ENCODE data around the gene TMEM107.
A peak's percentile ranks its signal among the peaks of the same experiment; 100 is the strongest.

Gene TMEM107

DNA sequence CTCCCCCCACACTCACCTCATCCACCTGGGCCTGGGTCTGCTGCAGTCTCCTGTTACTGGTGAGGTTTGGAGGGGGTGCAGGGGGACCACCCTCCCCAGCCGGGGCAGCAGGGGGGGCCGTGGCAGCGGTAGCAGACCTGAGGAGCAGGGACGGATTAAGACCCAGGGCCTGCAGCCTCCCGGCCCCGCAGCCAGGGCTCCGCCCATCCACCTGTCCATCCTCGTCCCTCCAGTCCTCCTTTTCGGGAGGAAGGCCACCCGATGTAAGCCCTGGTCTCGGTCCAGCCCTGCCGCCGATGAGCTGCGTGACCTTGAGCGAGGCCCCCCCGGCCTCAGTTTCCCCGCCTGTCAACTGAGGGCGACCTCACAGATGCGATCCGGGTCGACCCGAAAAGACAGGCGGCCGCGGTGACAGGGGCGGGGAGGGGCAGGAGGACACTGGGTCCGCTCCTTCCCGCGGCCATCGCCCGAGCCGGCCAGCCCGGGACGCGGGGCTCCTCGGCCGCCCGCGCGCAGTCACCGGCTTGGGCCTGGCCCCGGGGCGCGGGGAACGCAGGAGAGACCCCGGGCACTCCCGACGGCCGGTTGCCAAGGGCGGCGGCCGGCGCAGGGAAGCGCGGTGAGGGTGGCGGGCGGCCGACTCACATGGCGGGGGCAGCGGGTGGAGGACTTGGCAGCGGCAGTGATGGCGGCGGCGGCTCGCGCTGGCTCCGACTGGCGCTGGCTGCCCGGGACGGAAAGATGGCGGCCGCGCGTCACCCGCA lies 13.8 kb downstream of the TMEM107 start, which contains the start of gene VAMP2 (continued):
- TF ChIP-seq ZNF404 (tag by site-specific recombination; IDR thresholded peaks at IDR 0.05): no peak
- peak; percentile 40 for TF ChIP-seq ZNF596 (tag by site-specific recombination; IDR thresholded peaks at IDR 0.05)
- TF ChIP-seq ZNF677 (tag by site-specific recombination; IDR thresholded peaks at IDR 0.05): no peak
- TF ChIP-seq, protein P1, sequence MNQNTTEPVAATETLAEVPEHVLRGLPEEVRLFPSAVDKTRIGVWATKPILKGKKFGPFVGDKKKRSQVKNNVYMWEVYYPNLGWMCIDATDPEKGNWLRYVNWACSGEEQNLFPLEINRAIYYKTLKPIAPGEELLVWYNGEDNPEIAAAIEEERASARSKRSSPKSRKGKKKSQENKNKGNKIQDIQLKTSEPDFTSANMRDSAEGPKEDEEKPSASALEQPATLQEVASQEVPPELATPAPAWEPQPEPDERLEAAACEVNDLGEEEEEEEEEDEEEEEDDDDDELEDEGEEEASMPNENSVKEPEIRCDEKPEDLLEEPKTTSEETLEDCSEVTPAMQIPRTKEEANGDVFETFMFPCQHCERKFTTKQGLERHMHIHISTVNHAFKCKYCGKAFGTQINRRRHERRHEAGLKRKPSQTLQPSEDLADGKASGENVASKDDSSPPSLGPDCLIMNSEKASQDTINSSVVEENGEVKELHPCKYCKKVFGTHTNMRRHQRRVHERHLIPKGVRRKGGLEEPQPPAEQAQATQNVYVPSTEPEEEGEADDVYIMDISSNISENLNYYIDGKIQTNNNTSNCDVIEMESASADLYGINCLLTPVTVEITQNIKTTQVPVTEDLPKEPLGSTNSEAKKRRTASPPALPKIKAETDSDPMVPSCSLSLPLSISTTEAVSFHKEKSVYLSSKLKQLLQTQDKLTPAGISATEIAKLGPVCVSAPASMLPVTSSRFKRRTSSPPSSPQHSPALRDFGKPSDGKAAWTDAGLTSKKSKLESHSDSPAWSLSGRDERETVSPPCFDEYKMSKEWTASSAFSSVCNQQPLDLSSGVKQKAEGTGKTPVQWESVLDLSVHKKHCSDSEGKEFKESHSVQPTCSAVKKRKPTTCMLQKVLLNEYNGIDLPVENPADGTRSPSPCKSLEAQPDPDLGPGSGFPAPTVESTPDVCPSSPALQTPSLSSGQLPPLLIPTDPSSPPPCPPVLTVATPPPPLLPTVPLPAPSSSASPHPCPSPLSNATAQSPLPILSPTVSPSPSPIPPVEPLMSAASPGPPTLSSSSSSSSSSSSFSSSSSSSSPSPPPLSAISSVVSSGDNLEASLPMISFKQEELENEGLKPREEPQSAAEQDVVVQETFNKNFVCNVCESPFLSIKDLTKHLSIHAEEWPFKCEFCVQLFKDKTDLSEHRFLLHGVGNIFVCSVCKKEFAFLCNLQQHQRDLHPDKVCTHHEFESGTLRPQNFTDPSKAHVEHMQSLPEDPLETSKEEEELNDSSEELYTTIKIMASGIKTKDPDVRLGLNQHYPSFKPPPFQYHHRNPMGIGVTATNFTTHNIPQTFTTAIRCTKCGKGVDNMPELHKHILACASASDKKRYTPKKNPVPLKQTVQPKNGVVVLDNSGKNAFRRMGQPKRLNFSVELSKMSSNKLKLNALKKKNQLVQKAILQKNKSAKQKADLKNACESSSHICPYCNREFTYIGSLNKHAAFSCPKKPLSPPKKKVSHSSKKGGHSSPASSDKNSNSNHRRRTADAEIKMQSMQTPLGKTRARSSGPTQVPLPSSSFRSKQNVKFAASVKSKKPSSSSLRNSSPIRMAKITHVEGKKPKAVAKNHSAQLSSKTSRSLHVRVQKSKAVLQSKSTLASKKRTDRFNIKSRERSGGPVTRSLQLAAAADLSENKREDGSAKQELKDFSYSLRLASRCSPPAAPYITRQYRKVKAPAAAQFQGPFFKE (tag by site-specific recombination; IDR thresholded peaks at IDR 0.05; ENCODE audit: borderline replicate concordance): no peak
- no peak; the same call in 1 of the 2 replicates for TF ChIP-seq SP2 (tag by site-specific recombination; IDR thresholded peaks at IDR 0.05)
- TF ChIP-seq ZNF776 (tag by site-specific recombination; IDR thresholded peaks at IDR 0.05; ENCODE audit: borderline replicate concordance): no peak
- TF ChIP-seq ZNF777 (tag by site-specific recombination; IDR thresholded peaks at IDR 0.05; ENCODE audit: borderline replicate concordance): no peak
- TF ChIP-seq ZBTB1 (tag by site-specific recombination; IDR thresholded peaks at IDR 0.05): no peak
- no peak for TF ChIP-seq ZNF544 (tag by site-specific recombination; IDR thresholded peaks at IDR 0.05)
- TF ChIP-seq ZNF416 (tag by site-specific recombination; IDR thresholded peaks at IDR 0.05): no peak
- no peak for TF ChIP-seq ZNF664 (tag by site-specific recombination; IDR thresholded peaks at IDR 0.05)
- no peak for TF ChIP-seq TCF7L2 (IDR thresholded peaks at IDR 0.05; ENCODE audit: borderline replicate concordance, low read depth, low read length)
- no peak for TF ChIP-seq ZNF610 (tag by site-specific recombination; IDR thresholded peaks at IDR 0.05; ENCODE audit: borderline replicate concordance)
- TF ChIP-seq, protein P2, sequence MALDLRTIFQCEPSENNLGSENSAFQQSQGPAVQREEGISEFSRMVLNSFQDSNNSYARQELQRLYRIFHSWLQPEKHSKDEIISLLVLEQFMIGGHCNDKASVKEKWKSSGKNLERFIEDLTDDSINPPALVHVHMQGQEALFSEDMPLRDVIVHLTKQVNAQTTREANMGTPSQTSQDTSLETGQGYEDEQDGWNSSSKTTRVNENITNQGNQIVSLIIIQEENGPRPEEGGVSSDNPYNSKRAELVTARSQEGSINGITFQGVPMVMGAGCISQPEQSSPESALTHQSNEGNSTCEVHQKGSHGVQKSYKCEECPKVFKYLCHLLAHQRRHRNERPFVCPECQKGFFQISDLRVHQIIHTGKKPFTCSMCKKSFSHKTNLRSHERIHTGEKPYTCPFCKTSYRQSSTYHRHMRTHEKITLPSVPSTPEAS (tag by site-specific recombination; IDR thresholded peaks at IDR 0.05): no peak
- TF ChIP-seq, protein P3, sequence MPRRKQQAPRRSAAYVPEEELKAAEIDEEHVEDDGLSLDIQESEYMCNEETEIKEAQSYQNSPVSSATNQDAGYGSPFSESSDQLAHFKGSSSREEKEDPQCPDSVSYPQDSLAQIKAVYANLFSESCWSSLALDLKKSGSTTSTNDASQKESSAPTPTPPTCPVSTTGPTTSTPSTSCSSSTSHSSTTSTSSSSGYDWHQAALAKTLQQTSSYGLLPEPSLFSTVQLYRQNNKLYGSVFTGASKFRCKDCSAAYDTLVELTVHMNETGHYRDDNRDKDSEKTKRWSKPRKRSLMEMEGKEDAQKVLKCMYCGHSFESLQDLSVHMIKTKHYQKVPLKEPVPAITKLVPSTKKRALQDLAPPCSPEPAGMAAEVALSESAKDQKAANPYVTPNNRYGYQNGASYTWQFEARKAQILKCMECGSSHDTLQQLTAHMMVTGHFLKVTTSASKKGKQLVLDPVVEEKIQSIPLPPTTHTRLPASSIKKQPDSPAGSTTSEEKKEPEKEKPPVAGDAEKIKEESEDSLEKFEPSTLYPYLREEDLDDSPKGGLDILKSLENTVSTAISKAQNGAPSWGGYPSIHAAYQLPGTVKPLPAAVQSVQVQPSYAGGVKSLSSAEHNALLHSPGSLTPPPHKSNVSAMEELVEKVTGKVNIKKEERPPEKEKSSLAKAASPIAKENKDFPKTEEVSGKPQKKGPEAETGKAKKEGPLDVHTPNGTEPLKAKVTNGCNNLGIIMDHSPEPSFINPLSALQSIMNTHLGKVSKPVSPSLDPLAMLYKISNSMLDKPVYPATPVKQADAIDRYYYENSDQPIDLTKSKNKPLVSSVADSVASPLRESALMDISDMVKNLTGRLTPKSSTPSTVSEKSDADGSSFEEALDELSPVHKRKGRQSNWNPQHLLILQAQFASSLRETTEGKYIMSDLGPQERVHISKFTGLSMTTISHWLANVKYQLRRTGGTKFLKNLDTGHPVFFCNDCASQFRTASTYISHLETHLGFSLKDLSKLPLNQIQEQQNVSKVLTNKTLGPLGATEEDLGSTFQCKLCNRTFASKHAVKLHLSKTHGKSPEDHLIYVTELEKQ (tag by site-specific recombination; IDR thresholded peaks at IDR 0.05; ENCODE audit: borderline replicate concordance): no peak
- TF ChIP-seq ZNF146 (tag by site-specific recombination; IDR thresholded peaks at IDR 0.05): no peak
- TF ChIP-seq SETDB1 (IDR thresholded peaks at IDR 0.05; ENCODE audit: insufficient read length, low read length): no peak
- TF ChIP-seq, protein P4, sequence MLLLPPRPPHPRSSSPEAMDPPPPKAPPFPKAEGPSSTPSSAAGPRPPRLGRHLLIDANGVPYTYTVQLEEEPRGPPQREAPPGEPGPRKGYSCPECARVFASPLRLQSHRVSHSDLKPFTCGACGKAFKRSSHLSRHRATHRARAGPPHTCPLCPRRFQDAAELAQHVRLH (tag by site-specific recombination; IDR thresholded peaks at IDR 0.05): no peak
- 0 out of 2 replicates have a peak, but pooled peaks have one; percentile 10 for TF ChIP-seq ZBTB17 (tag by site-specific recombination; IDR thresholded peaks at IDR 0.05)
- no peak for TF ChIP-seq ZFP41 (tag by site-specific recombination; IDR thresholded peaks at IDR 0.05; ENCODE audit: borderline replicate concordance)
- peak; percentile 63 for TF ChIP-seq ZNF335 (tag by site-specific recombination; conservative IDR thresholded peaks at IDR 0.05)
- 0 out of 2 replicates have a peak, but pooled peaks have one; percentile 5 for TF ChIP-seq WT1 (tag by site-specific recombination; IDR thresholded peaks at IDR 0.05)
- no peak for TF ChIP-seq ZNF266 (tag by site-specific recombination; IDR thresholded peaks at IDR 0.05; ENCODE audit: low read depth)
- TF ChIP-seq, protein P5, sequence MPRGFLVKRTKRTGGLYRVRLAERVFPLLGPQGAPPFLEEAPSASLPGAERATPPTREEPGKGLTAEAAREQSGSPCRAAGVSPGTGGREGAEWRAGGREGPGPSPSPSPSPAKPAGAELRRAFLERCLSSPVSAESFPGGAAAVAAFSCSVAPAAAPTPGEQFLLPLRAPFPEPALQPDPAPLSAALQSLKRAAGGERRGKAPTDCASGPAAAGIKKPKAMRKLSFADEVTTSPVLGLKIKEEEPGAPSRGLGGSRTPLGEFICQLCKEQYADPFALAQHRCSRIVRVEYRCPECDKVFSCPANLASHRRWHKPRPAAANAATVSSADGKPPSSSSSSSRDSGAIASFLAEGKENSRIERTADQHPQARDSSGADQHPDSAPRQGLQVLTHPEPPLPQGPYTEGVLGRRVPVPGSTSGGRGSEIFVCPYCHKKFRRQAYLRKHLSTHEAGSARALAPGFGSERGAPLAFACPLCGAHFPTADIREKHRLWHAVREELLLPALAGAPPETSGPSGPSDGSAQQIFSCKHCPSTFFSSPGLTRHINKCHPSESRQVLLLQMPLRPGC (tag by site-specific recombination; IDR thresholded peaks at IDR 0.05): no peak
